Uterus (tissue), 2 donors: ENCODE measurements around the gene MFSD6L.

ENCODE experiments used
- CTCF ChIP-seq, 4 experiments: fragments of 200-600 bp in 2 of 4; fragments of 450-650 bp in 2 of 4; sonication (generic) in 2 of 4; IDR thresholded peaks; one replicate each; pipeline ENCODE4 v1.5.1; 2016 to 2019; ENCODE audit warnings: antibody characterized with exemption in 4 of 4, mild to moderate bottlenecking in 2 of 4, moderate library complexity in 1 of 4
- POLR2A ChIP-seq, 2 donors: fragments of 450-650 bp; IDR thresholded peaks; one replicate each; pipeline ENCODE4 v1.6.1; 2016; ENCODE audit warnings: antibody characterized with exemption in 2 of 2, mild to moderate bottlenecking in 1 of 2, moderate library complexity in 1 of 2

DNA sequence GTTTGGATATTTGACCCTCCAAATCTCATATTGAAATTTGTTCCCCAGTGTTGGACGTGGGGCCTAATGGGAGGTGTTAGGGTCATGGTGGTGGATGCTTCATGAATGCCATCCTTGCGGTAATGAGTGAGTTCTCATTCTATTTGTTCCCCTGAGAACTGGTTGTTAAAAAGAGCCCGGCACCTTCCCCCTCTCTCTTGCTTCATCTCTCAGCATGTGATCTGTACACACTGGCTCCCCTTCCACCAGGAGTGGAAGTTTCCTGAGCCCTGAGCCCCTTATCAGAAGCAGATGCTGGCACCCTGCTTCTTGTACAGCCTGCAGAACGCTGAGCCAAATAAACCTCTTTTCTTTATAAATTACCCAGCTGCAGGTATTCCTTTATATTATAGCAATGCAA lies 42.7 kb upstream of the MFSD6L start:
- TF ChIP-seq CTCF (IDR thresholded peaks at IDR 0.05) (no peak), POLR2A (IDR thresholded peaks at IDR 0.05) (no peak)
